ENCODE data around the gene IRF4.
A peak's percentile ranks its signal among the peaks of the same experiment; 100 is the strongest.

IRF4 gene

GRCh38 chr6:449486-450419 lies 58.2 kb downstream of the IRF4 start:
- no peak overlapping the region for H3K27ac ChIP-seq (ENCODE audit: low read depth, low read length)

DNA sequence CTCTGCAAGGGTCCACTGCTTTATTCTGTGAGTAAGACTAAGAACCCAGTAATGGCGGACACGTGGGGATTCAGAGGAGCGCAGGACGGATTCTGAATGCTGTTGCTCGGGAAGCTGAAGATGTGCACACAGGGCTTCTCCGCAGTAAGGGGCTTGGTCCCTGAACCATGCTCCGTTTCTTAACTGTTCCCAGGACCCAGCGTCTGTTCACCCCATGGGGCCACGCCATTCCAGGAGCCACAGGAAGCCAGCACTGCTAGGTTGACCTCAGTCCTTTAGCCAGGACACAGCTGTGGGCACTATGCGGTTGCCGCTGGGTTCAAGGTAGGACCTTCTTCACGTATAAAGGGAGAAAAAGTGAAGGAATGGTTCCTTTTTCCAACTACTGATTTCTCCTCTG lies 59.8 kb downstream of the IRF4 start:
- H3K4me3 ChIP-seq (ENCODE audit: low read depth, low read length), result no peak overlapping the region
- H3K27ac ChIP-seq (ENCODE audit: low read depth, low read length), result no peak overlapping the region
- H2AFZ ChIP-seq (ENCODE audit: low read length, unreplicated experiment), result no peak overlapping the region
- H3K36me3 ChIP-seq (ENCODE audit: insufficient read depth, low read length), result no peaks in the 10 kb centered on the region
- H3K27me3 ChIP-seq (ENCODE audit: insufficient read depth, low read length), result peaks cover 5% of the 10 kb centered on the region; the same call in 1 of the 2 replicates
- H3K79me2 ChIP-seq (ENCODE audit: control insufficient read depth, insufficient read depth, low read length, unreplicated experiment), result no peaks in the 10 kb centered on the region
- H3K4me1 ChIP-seq (ENCODE audit: control insufficient read depth, insufficient read depth, low read length, unreplicated experiment), result peaks cover 19% of the 10 kb centered on the region

More at GRCh38 chr6:449486-450419, 58.2 kb downstream of the IRF4 start:
- no peak overlapping the region for H3K4me3 ChIP-seq (ENCODE audit: low read depth, low read length)
- peaks cover 5% of the 10 kb centered on the region; the same call in 1 of the 2 replicates for H3K27me3 ChIP-seq (ENCODE audit: insufficient read depth, low read length)
- H2AFZ ChIP-seq (ENCODE audit: low read length, unreplicated experiment), result no peak overlapping the region
- H3K79me2 ChIP-seq (ENCODE audit: control insufficient read depth, insufficient read depth, low read length, unreplicated experiment), result no peaks in the 10 kb centered on the region
- H3K36me3 ChIP-seq (ENCODE audit: insufficient read depth, low read length), result no peaks in the 10 kb centered on the region
- H3K4me1 ChIP-seq (ENCODE audit: control insufficient read depth, insufficient read depth, low read length, unreplicated experiment), result peaks cover 19% of the 10 kb centered on the region

GRCh38 chr6:451847-452246 lies 60.3 kb downstream of the IRF4 start:
- Histone ChIP-seq H3K36me3 (ENCODE audit: insufficient read depth, low read length) (no peaks in the 10 kb centered on the region), H3K27ac (ENCODE audit: low read depth, low read length) (no peak overlapping the region), H3K4me1 (ENCODE audit: control insufficient read depth, insufficient read depth, low read length, unreplicated experiment) (peaks cover 19% of the 10 kb centered on the region), H3K27me3 (ENCODE audit: insufficient read depth, low read length) (peaks cover 5% of the 10 kb centered on the region; the same call in 1 of the 2 replicates), H2AFZ (ENCODE audit: low read length, unreplicated experiment) (no peak overlapping the region), H3K79me2 (ENCODE audit: control insufficient read depth, insufficient read depth, low read length, unreplicated experiment) (no peaks in the 10 kb centered on the region), H3K4me3 (ENCODE audit: low read depth, low read length) (no peak overlapping the region)

DNA sequence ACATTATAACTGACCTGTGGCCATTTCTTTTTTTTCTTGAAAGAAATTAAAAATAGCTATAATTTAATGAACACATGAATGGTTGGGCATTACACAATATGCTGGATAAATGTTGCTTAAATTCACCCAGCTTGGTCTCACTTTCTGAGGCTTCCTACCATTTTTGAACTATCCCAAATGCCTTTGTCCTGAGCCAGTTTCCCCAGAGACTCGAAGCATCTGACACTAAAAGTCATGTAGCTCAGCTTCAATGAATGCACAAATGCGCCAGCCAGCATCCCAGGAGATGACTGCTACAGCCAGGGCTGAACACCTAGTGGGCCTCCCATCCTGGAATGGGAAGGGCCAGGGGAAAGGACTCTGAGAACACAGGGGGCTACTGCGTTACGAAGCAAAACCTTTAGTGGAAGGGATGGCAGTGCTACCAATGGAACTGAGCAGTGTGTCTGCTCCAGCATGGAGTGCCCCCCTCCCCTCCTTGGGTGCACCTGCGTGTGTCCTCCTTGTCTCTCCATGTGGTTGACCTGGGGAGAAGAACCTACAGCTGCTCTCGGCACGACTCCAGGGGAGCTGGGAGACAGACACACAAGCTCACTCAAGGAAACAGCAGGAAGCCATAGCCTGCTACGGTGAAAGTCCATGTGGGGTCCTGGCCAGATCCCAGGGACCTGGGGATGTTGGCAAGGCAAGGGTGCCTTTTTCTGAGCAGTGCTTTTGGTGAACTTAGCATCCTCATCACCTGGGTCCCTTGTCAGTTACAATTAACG lies 60.9 kb downstream of the IRF4 start:
- H3K27me3 ChIP-seq (ENCODE audit: insufficient read depth, low read length), result peaks cover 5% of the 10 kb centered on the region; the same call in 1 of the 2 replicates
- H3K36me3 ChIP-seq (ENCODE audit: insufficient read depth, low read length), result no peaks in the 10 kb centered on the region
- no peaks in the 10 kb centered on the region for H3K79me2 ChIP-seq (ENCODE audit: control insufficient read depth, insufficient read depth, low read length, unreplicated experiment)
- peak overlapping the region; percentile 44 for H3K4me3 ChIP-seq (ENCODE audit: low read depth, low read length)
- peak overlapping the region; percentile 62 for H2AFZ ChIP-seq (ENCODE audit: low read length, unreplicated experiment)
- H3K4me1 ChIP-seq (ENCODE audit: control insufficient read depth, insufficient read depth, low read length, unreplicated experiment), result peaks cover 19% of the 10 kb centered on the region
- H3K27ac ChIP-seq (ENCODE audit: low read depth, low read length), result no peak overlapping the region

DNA sequence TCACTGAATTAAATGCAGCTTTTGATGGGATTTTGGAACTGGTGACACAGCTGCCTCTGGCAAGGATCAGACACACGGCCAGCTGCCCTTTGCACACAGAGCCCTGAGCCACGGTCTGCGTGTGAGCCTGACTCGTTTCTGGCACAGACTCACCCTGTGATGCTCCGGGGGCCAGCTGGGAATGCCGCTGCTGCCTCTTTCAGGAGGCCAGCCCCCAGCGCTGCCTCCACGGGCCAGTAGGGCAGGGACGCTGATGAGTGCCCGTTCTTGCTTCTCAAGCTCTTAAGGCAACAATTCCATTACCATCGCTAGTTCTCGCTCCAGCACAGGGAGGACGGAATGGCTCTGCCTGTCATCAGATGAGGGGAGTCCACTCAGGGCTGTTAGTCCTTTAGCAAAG lies 61.6 kb downstream of the IRF4 start:
- H3K79me2 ChIP-seq (ENCODE audit: control insufficient read depth, insufficient read depth, low read length, unreplicated experiment), result no peaks in the 10 kb centered on the region
- H2AFZ ChIP-seq (ENCODE audit: low read length, unreplicated experiment), result peak overlapping the region; percentile 62
- H3K27me3 ChIP-seq (ENCODE audit: insufficient read depth, low read length), result peaks cover 5% of the 10 kb centered on the region; the same call in 1 of the 2 replicates
- no peak overlapping the region for H3K27ac ChIP-seq (ENCODE audit: low read depth, low read length)
- H3K4me1 ChIP-seq (ENCODE audit: control insufficient read depth, insufficient read depth, low read length, unreplicated experiment), result peaks cover 19% of the 10 kb centered on the region
- peak overlapping the region; percentile 44 for H3K4me3 ChIP-seq (ENCODE audit: low read depth, low read length)
- no peaks in the 10 kb centered on the region for H3K36me3 ChIP-seq (ENCODE audit: insufficient read depth, low read length)

- no peak overlapping the region for H2AFZ ChIP-seq (ENCODE audit: low read length, unreplicated experiment)
- peaks cover 19% of the 10 kb centered on the region for H3K4me1 ChIP-seq (ENCODE audit: control insufficient read depth, insufficient read depth, low read length, unreplicated experiment)
- no peak overlapping the region for H3K4me3 ChIP-seq (ENCODE audit: low read depth, low read length)
- H3K27me3 ChIP-seq (ENCODE audit: insufficient read depth, low read length), result peaks cover 5% of the 10 kb centered on the region; the same call in 1 of the 2 replicates
- no peaks in the 10 kb centered on the region for H3K36me3 ChIP-seq (ENCODE audit: insufficient read depth, low read length)
- no peak overlapping the region for H3K27ac ChIP-seq (ENCODE audit: low read depth, low read length)
- no peaks in the 10 kb centered on the region for H3K79me2 ChIP-seq (ENCODE audit: control insufficient read depth, insufficient read depth, low read length, unreplicated experiment)
Measured at GRCh38 chr6:454148-454991, 62.8 kb downstream of the IRF4 start.

DNA sequence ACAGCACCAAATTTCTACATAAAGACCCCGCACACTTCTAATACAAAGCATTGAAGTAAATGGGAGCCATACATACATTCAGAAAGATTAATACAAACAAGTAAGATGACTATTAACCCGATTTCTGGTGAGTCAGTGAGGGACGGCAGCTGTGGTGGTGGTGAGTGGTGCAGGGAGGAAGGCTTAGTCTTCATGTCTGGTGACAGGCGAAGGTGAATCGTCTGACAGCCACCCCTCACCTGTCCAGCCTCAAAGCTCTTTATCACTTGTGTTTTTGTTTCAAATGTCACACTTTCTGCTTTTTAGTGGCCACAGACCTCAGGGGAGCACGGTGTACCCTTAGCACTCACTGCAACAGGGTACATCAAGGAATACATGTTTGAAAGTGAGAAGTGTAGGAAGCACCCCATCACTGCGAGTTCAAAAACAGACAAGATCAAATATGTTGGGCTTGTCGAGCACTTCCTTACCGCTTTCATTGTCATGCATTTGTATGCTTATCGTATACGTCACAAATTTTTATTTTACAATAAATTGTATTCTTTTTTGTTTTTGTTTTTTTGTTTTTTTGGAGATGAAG lies 63.5 kb downstream of the IRF4 start:
- Histone ChIP-seq H3K27ac (ENCODE audit: low read depth, low read length) (no peak overlapping the region), H3K27me3 (ENCODE audit: insufficient read depth, low read length) (peaks cover 5% of the 10 kb centered on the region; the same call in 1 of the 2 replicates), H2AFZ (ENCODE audit: low read length, unreplicated experiment) (no peak overlapping the region), H3K4me3 (ENCODE audit: low read depth, low read length) (no peak overlapping the region), H3K36me3 (ENCODE audit: insufficient read depth, low read length) (no peaks in the 10 kb centered on the region), H3K4me1 (ENCODE audit: control insufficient read depth, insufficient read depth, low read length, unreplicated experiment) (peaks cover 19% of the 10 kb centered on the region), H3K79me2 (ENCODE audit: control insufficient read depth, insufficient read depth, low read length, unreplicated experiment) (no peaks in the 10 kb centered on the region)

DNA sequence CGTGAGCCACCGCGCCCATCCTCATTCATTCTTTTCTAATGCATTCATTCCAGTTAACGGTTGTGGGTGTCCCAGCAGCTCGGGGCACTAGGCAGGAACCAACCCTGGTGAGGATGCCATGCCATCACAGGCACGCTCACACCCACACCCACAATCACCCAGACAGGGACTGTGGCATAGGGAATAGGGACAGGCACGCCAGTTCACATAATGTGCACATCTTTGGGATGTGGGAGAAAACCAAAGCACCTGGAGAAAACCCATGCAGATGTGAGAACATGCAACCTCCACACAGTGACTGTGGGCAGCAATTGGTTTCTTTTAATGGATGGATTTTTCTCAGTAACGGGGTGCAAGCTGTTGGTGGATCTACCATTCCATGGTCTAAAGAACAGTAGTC lies 64.3 kb downstream of the IRF4 start:
- Histone ChIP-seq H3K79me2 (ENCODE audit: control insufficient read depth, insufficient read depth, low read length, unreplicated experiment) (no peaks in the 10 kb centered on the region), H3K4me1 (ENCODE audit: control insufficient read depth, insufficient read depth, low read length, unreplicated experiment) (peaks cover 19% of the 10 kb centered on the region), H3K4me3 (ENCODE audit: low read depth, low read length) (no peak overlapping the region)

GRCh38 chr6:456358-456867 lies 64.9 kb downstream of the IRF4 start:
- no peaks in the 10 kb centered on the region for H3K79me2 ChIP-seq (ENCODE audit: control insufficient read depth, insufficient read depth, low read length, unreplicated experiment)
- no peak overlapping the region for H3K27ac ChIP-seq (ENCODE audit: low read depth, low read length)
- H3K4me1 ChIP-seq (ENCODE audit: control insufficient read depth, insufficient read depth, low read length, unreplicated experiment), result peaks cover 19% of the 10 kb centered on the region
- no peak overlapping the region for H3K4me3 ChIP-seq (ENCODE audit: low read depth, low read length)
- no peak overlapping the region for H2AFZ ChIP-seq (ENCODE audit: low read length, unreplicated experiment)
- peaks cover 10% of the 10 kb centered on the region; the same call in 1 of the 2 replicates for H3K27me3 ChIP-seq (ENCODE audit: insufficient read depth, low read length)
- H3K36me3 ChIP-seq (ENCODE audit: insufficient read depth, low read length), result no peaks in the 10 kb centered on the region

More for the DNA sequence above, 64.3 kb downstream of the IRF4 start:
- Histone ChIP-seq H2AFZ (ENCODE audit: low read length, unreplicated experiment) (no peak overlapping the region), H3K36me3 (ENCODE audit: insufficient read depth, low read length) (no peaks in the 10 kb centered on the region), H3K27me3 (ENCODE audit: insufficient read depth, low read length) (peaks cover 5% of the 10 kb centered on the region; the same call in 1 of the 2 replicates), H3K27ac (ENCODE audit: low read depth, low read length) (no peak overlapping the region)

Data from ACC112 (cell line).